Effector memory CD4-positive, alpha-beta T cell (primary cell): ENCODE results near the gene TAMM41.

Experiments used
- DNase-seq, 3 donors: peaks; one replicate each; pipeline ENCODE4 v3.0.0-alpha.2; 2020
- H3K27ac ChIP-seq: 2 replicates; pipeline ENCODE4 v1.7.0; 2013; ENCODE audit warnings: mild to moderate bottlenecking, low read length, moderate library complexity; ENCODE audit not compliant: insufficient read depth, poor library complexity, severe bottlenecking
- H3K27me3 ChIP-seq: replicated peaks from 2 replicates; pipeline ENCODE4 v1.7.0; 2013; ENCODE audit warnings: mild to moderate bottlenecking, low read length; ENCODE audit not compliant: insufficient read depth, control insufficient read depth, poor library complexity, severe bottlenecking
- H3K36me3 ChIP-seq: 2 replicates; pipeline ENCODE4 v1.7.0; 2013; ENCODE audit warnings: mild to moderate bottlenecking, low read length, moderate library complexity; ENCODE audit not compliant: control insufficient read depth, insufficient read depth
- H3K4me1 ChIP-seq: 2 replicates; pipeline ENCODE4 v1.7.0; 2013; ENCODE audit warnings: low read length, mild to moderate bottlenecking; ENCODE audit not compliant: control insufficient read depth, insufficient read depth, poor library complexity, severe bottlenecking
- H3K4me3 ChIP-seq: 2 replicates; pipeline ENCODE4 v1.7.0; 2013; ENCODE audit warnings: low read length, low read depth, mild to moderate bottlenecking; ENCODE audit not compliant: insufficient read depth, poor library complexity, severe bottlenecking
- H3K9me3 ChIP-seq: 2 replicates; pipeline ENCODE4 v1.7.0; 2013; ENCODE audit warnings: mild to moderate bottlenecking, low read length, moderate library complexity; ENCODE audit not compliant: control insufficient read depth

TAMM41 gene

DNA sequence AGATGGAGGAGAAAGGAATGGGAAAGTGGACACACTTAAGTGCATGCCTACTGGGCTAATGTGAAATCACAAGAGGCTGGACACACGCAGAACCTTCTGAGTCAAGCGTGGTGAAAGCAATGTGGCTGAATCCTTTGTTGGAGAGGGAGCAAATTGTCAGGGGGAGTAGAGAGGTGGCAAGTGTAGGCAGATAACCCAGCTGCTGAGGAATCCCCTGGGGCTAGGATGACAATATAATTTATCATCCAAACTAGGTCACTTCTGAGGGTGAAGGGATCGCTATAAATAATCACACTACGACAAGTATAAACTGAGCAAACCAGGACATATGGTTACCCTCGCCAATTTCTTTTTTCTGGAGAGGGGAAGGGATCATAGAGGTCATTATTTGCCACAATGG, 28.7 kb downstream of the TAMM41 start:
- Histone ChIP-seq H3K27ac (no peak overlapping the region), H3K9me3 (no peaks in the 10 kb centered on the region), H3K4me1 (no peaks in the 10 kb centered on the region), H3K36me3 (peaks cover 37% of the 10 kb centered on the region), H3K27me3 (no peaks in the 10 kb centered on the region), H3K4me3 (no peak overlapping the region)
- DNase-seq: no peak

GRCh38 chr3:11815111-11815510, 31.6 kb downstream of the TAMM41 start:
- no peak overlapping the region for H3K4me3 ChIP-seq
- no peak overlapping the region for H3K27ac ChIP-seq
- peaks cover 25% of the 10 kb centered on the region for H3K36me3 ChIP-seq

GRCh38 chr3:11814663-11815062, 32.0 kb downstream of the TAMM41 start:
- no peaks in the 10 kb centered on the region for H3K27me3 ChIP-seq
- no peak overlapping the region for H3K4me3 ChIP-seq
- no peaks in the 10 kb centered on the region for H3K9me3 ChIP-seq
- H3K36me3 ChIP-seq: peaks cover 30% of the 10 kb centered on the region
- H3K27ac ChIP-seq: no peak overlapping the region
- no peaks in the 10 kb centered on the region for H3K4me1 ChIP-seq
- no peak for DNase-seq

More at GRCh38 chr3:11815111-11815510, 31.6 kb downstream of the TAMM41 start:
- DNase-seq: no peak
- H3K27me3 ChIP-seq: no peaks in the 10 kb centered on the region
- H3K9me3 ChIP-seq: no peaks in the 10 kb centered on the region
- H3K4me1 ChIP-seq: no peaks in the 10 kb centered on the region

DNA sequence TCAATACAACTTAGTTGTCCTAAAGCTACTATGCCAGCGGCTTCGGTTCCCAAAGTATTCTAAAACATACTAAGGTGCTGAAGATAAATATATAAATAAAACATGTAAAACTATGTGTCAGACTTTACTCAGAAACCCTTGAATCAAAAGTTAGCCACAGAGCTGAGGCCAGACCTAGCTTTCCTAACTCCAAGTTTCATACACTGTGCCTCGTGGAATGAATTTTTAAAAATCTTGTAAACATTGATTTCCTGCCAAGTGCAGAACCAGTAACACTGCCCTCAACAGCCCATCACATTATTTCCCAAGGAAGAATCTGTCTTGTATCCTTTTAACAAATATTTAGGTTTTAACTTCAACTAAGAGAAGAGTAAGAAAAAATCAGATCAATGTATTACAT, 36.4 kb downstream of the TAMM41 start:
- no peaks in the 10 kb centered on the region for H3K9me3 ChIP-seq
- H3K4me3 ChIP-seq: no peak overlapping the region
- no peaks in the 10 kb centered on the region for H3K27me3 ChIP-seq
- H3K27ac ChIP-seq: no peak overlapping the region
- no peaks in the 10 kb centered on the region for H3K4me1 ChIP-seq
- no peak for DNase-seq
- H3K36me3 ChIP-seq: peaks cover 52% of the 10 kb centered on the region

- H3K4me1 ChIP-seq: no peaks in the 10 kb centered on the region
- H3K36me3 ChIP-seq: peaks cover 56% of the 10 kb centered on the region
- no peak for DNase-seq
- H3K4me3 ChIP-seq: no peak overlapping the region
- H3K27me3 ChIP-seq: no peaks in the 10 kb centered on the region
- no peaks in the 10 kb centered on the region for H3K9me3 ChIP-seq
- H3K27ac ChIP-seq: no peak overlapping the region
These were observed 38.5 kb downstream of the TAMM41 start for GRCh38 chr3:11808231-11808630.

DNA sequence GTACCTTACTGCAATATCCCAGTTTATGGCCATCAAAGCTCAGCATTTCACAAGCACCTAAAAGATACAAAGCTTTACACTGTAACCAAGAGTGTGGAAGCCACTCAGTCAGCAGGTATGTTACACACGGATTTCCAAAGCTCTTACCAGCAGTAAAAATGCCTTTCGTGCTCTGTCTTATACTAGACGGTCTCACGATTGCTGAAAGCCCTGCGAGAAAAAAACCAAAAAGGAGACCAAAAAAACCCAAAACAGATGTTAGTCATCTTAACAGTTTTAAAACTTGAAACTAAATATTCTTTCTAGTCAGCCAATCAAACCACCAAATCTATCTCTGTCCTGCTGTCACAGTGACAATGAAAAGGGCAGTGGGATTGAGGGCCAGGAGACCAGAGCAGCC, 39.0 kb downstream of the TAMM41 start:
- no peak for DNase-seq
- Histone ChIP-seq H3K27ac (no peak overlapping the region), H3K27me3 (no peaks in the 10 kb centered on the region), H3K9me3 (no peaks in the 10 kb centered on the region), H3K4me3 (no peak overlapping the region), H3K4me1 (no peaks in the 10 kb centered on the region), H3K36me3 (peaks cover 54% of the 10 kb centered on the region)

GRCh38 chr3:11805716-11806115, 41.0 kb downstream of the TAMM41 start:
- Histone ChIP-seq H3K9me3 (no peaks in the 10 kb centered on the region), H3K27ac (no peak overlapping the region), H3K4me1 (no peaks in the 10 kb centered on the region), H3K36me3 (peaks cover 54% of the 10 kb centered on the region), H3K27me3 (no peaks in the 10 kb centered on the region), H3K4me3 (no peak overlapping the region)
- no peak for DNase-seq

DNA sequence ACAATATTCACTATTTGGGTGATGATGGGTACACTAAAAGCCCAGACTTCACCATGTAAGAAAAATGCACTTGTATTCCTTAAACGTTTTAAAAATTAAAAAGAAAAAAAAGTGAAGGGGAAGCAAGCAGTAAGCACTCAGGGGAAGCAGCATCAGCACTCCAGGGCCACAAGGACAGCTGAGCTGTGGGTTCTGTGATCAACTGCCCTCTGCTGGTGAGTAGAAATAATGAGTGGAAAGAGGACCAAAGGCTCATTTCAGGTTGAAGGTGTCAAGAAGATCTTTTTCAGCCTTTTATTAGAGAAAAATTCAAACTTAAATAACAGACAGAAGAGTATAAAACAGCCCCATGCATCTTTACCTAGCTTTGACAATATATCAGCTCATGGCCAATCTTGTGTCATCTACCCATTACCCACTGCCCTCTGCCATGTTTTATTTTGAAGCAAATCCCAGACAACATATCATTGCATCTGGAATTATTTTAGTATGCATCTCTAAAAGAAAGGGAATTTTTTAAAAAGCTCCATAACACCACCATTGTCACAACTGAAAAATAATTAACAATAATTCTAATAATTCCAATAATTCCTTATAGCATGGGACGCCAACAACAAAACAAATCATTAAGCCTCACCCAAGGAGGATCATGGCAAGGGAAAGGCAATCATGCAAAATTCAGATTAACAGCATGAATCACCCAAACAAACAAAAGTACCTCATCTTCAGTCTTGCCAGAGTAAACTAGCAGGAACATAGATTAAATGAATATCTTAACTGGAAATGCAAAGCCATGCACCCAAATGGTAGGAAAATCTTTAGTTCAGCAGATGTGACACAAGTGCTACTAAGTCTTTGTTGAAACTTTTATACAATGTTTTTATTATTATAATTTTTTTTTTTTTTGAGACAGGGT, 42.5 kb downstream of the TAMM41 start:
- H3K4me1 ChIP-seq: no peaks in the 10 kb centered on the region
- H3K27ac ChIP-seq: no peak overlapping the region
- no peaks in the 10 kb centered on the region for H3K27me3 ChIP-seq
- peaks cover 48% of the 10 kb centered on the region for H3K36me3 ChIP-seq
- no peak overlapping the region for H3K4me3 ChIP-seq
- peak in 1 of 3 donors; percentile 6 for DNase-seq
- H3K9me3 ChIP-seq: no peaks in the 10 kb centered on the region

DNA sequence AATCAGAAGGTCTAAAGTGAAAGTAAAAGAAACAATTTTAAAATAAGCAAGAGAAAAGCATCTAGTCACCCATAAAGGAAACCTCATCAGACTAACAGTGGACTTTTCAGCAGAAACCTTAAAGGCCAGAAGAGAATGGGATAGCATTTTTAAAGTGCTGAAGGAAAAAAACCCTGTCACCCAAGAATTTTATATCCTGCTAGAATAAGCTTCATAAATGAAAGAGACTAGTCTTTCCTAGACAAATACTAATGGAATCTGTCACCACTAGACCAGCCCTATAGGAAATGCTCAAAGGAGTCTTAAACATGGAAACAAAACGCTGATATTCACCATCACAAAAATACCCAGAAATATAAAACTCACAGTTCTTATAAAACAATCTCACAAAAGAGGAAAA, 46.9 kb downstream of the TAMM41 start:
- no peaks in the 10 kb centered on the region for H3K9me3 ChIP-seq
- H3K4me3 ChIP-seq: no peak overlapping the region
- H3K27me3 ChIP-seq: no peaks in the 10 kb centered on the region
- H3K4me1 ChIP-seq: no peaks in the 10 kb centered on the region
- H3K27ac ChIP-seq: no peak overlapping the region
- peaks cover 41% of the 10 kb centered on the region for H3K36me3 ChIP-seq
- no peak for DNase-seq

DNA sequence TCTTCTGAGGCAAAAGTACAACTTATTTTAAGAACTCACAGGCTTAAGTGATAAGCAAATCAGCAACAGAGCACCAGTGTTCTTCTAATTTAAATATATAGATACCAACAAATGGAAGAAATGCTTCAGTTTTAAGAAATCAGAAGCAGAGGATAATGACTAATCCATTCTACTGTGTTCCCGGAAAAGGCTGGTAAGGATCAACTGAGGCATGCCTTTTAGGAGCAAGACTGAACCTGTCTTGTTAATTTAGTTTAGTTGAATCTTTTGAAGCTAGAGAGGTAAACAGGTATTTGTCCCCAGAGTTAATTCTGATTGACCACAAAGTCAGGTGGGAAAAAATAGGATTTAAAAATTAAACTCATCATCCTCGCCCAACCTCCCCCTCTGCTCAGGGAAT, 51.8 kb downstream of the TAMM41 start:
- Histone ChIP-seq H3K4me3 (no peak overlapping the region), H3K27ac (no peak overlapping the region), H3K27me3 (no peaks in the 10 kb centered on the region), H3K36me3 (peaks cover 56% of the 10 kb centered on the region), H3K4me1 (no peaks in the 10 kb centered on the region), H3K9me3 (no peaks in the 10 kb centered on the region)
- no peak for DNase-seq
